H1 (cell line): ENCODE measurements around the gene OR52N2. TPM values are rescaled to one million over a fixed set of nuclear protein-coding genes. Genes with fewer than 3 reads are reported as not detected.

ENCODE experiments used
- CTCF ChIA-PET: fragments of 300-600 bp; sonication (Branson Sonifier 250); formaldehyde crosslinking; loops from one replicate; lab custom pipeline; 2021; ENCODE audit not compliant: partially characterized antibody; lab: Charles Lee
- POLR2A ChIA-PET: fragments of 300-600 bp; sonication (Branson Sonifier 250); formaldehyde crosslinking; loops from one replicate; lab custom pipeline; 2021; ENCODE audit warnings: inconsistent platforms; ENCODE audit not compliant: partially characterized antibody; lab: Charles Lee
- DNase-seq, 2 experiments: peaks; one replicate each; pipeline versions ENCODE4 v3.0.0 to v3.0.0-alpha.2; 2010 to 2022; ENCODE audit warnings: low spot score in 2 of 2, low read depth in 1 of 2, mixed read lengths in 1 of 2
- FAIRE-seq: peaks from 2 replicates; lab custom pipeline; 2011; peaks lifted over from hg19 to GRCh38; lab: Jason Lieb, UNC
- H2AFZ ChIP-seq: 2 replicates; pipeline ENCODE4 v1.8.1; 2012; ENCODE audit warnings: low read length, inconsistent platforms
- H2AK5ac ChIP-seq: 2 replicates; pipeline ENCODE4 v1.6.1; 2013; ENCODE audit warnings: low read depth, low read length
- H2BK120ac ChIP-seq: replicated peaks from 2 replicates; pipeline ENCODE3; 2013; ENCODE audit warnings: low read depth, low read length, inconsistent platforms
- H2BK12ac ChIP-seq: 2 replicates; pipeline ENCODE4 v1.6.1; 2013; ENCODE audit warnings: low read depth, low read length
- H2BK15ac ChIP-seq: 2 replicates; pipeline ENCODE4 v1.6.1; 2013; ENCODE audit warnings: low read length
- H2BK20ac ChIP-seq: 2 replicates; pipeline ENCODE4 v1.6.1; 2013; ENCODE audit warnings: low read length
- H2BK5ac ChIP-seq: 2 replicates; pipeline ENCODE4 v1.6.1; 2013; ENCODE audit warnings: low read depth, low read length
- H3K14ac ChIP-seq: 2 replicates; pipeline ENCODE4 v1.6.1; 2013; ENCODE audit warnings: inconsistent platforms; ENCODE audit not compliant: insufficient read length
- H3K18ac ChIP-seq: 2 replicates; pipeline ENCODE4 v1.6.1; 2013; ENCODE audit warnings: low read length; ENCODE audit errors: extremely low read depth
- H3K23ac ChIP-seq: 2 replicates; pipeline ENCODE4 v1.6.1; 2013; ENCODE audit warnings: inconsistent platforms; ENCODE audit not compliant: insufficient read length
- H3K23me2 ChIP-seq: 2 replicates; pipeline ENCODE4 v1.6.1; 2013; ENCODE audit warnings: low read depth, low read length
- H3K27ac ChIP-seq: 2 replicates; pipeline ENCODE4 v1.6.1; 2011; ENCODE audit warnings: low read depth, low read length, inconsistent platforms
- H3K27me3 ChIP-seq, 4 experiments: replicated peaks in 1 of 4; 1 replicate in 1 of 4; 2 replicates in 3 of 4; pipeline versions ENCODE4 v1.6.1 to v1.8.1; 2011 to 2013; ENCODE audit warnings: low read length in 3 of 4, mild to moderate bottlenecking in 3 of 4, inconsistent platforms in 2 of 4, mixed read lengths in 2 of 4, moderate library complexity in 1 of 4; ENCODE audit not compliant: control insufficient read depth in 3 of 4, insufficient read depth in 3 of 4; ENCODE audit errors: extremely low read depth in 1 of 4
- H3K36me3 ChIP-seq, 4 experiments: 2 replicates each; pipeline versions ENCODE4 v1.6.1 to v1.8.1; 2011 to 2013; ENCODE audit warnings: mild to moderate bottlenecking in 4 of 4, low read length in 3 of 4, moderate library complexity in 2 of 4, control low read depth in 1 of 4, inconsistent platforms in 1 of 4; ENCODE audit not compliant: insufficient read depth in 4 of 4, control insufficient read depth in 2 of 4
- H3K4ac ChIP-seq: replicated peaks from 2 replicates; pipeline ENCODE3; 2013; ENCODE audit warnings: low read length, low read depth, mixed read lengths, inconsistent platforms; ENCODE audit not compliant: insufficient read length
- H3K4me1 ChIP-seq, 4 experiments: replicated peaks in 1 of 4; 1 replicate in 1 of 4; 2 replicates in 3 of 4; pipeline versions ENCODE4 v1.6.1 to v1.8.1; 2011 to 2013; ENCODE audit warnings: low read length in 3 of 4, inconsistent platforms in 2 of 4, mixed read lengths in 1 of 4; ENCODE audit not compliant: insufficient read depth in 4 of 4, control insufficient read depth in 3 of 4
- H3K4me2 ChIP-seq, 2 experiments: 2 replicates each; pipeline versions ENCODE4 v1.6.1 to v1.8.1; 2011 to 2013; ENCODE audit warnings: low read depth in 2 of 2, low read length in 2 of 2, control low read depth in 1 of 2, inconsistent platforms in 1 of 2, mild to moderate bottlenecking in 1 of 2; ENCODE audit not compliant: insufficient read depth in 1 of 2
- H3K4me3 ChIP-seq, 4 experiments: fragments of 200-600, 300-600 bp in 1 of 4; sonication (generic), shearing (Covaris generic), sonication (Bioruptor Twin) in 1 of 4; 2 replicates each; pipeline versions ENCODE4 v1.5.1 to v1.8.1; 2011 to 2016; ENCODE audit warnings: low read length in 4 of 4, low read depth in 3 of 4, control low read depth in 2 of 4, inconsistent platforms in 2 of 4, mild to moderate bottlenecking in 2 of 4, mixed read lengths in 1 of 4, moderate library complexity in 1 of 4; ENCODE audit not compliant: insufficient read depth in 2 of 4; ENCODE audit errors: extremely low read depth in 1 of 4
- H3K56ac ChIP-seq: replicated peaks from 2 replicates; pipeline ENCODE3; 2013; ENCODE audit warnings: low read depth, mild to moderate bottlenecking, mixed read lengths, low read length, inconsistent platforms; ENCODE audit not compliant: insufficient read length
- H3K79me1 ChIP-seq: 2 replicates; pipeline ENCODE4 v1.6.1; 2013; ENCODE audit warnings: low read depth, low read length, control low read depth
- H3K79me2 ChIP-seq, 2 experiments: 2 replicates each; pipeline versions ENCODE4 v1.6.1 to v1.8.1; 2012 to 2013; ENCODE audit warnings: low read length in 2 of 2, mild to moderate bottlenecking in 2 of 2, inconsistent platforms in 1 of 2; ENCODE audit not compliant: insufficient read depth in 2 of 2, control insufficient read depth in 1 of 2
- H3K9ac ChIP-seq, 4 experiments: replicated peaks in 1 of 4; 1 replicate in 1 of 4; 2 replicates in 3 of 4; pipeline versions ENCODE4 v1.6.1 to v1.8.1; 2011 to 2013; ENCODE audit warnings: low read depth in 3 of 4, low read length in 3 of 4, control low read depth in 2 of 4, mild to moderate bottlenecking in 2 of 4, moderate library complexity in 2 of 4, inconsistent platforms in 1 of 4; ENCODE audit errors: extremely low read depth in 1 of 4
- H3K9me3 ChIP-seq, 2 experiments: 2 replicates each; pipeline versions ENCODE4 v1.6.1 to v1.8.1; 2012 to 2013; ENCODE audit warnings: mild to moderate bottlenecking in 2 of 2, moderate library complexity in 2 of 2, control low read depth in 1 of 2, inconsistent platforms in 1 of 2, low read depth in 1 of 2, low read length in 1 of 2, mixed read lengths in 1 of 2; ENCODE audit not compliant: insufficient read depth in 2 of 2
- H4K20me1 ChIP-seq, 2 experiments: replicated peaks in 1 of 2; 2 replicates each; pipeline versions ENCODE3 to v1.8.1; 2011 to 2013; ENCODE audit warnings: inconsistent platforms in 2 of 2, low read length in 2 of 2, mild to moderate bottlenecking in 1 of 2; ENCODE audit not compliant: insufficient read depth in 2 of 2, control insufficient read depth in 1 of 2
- H4K5ac ChIP-seq: 2 replicates; pipeline ENCODE4 v1.6.1; 2013; ENCODE audit warnings: low read length, low read depth, mixed read lengths, inconsistent platforms; ENCODE audit not compliant: insufficient read length
- H4K8ac ChIP-seq: 2 replicates; pipeline ENCODE4 v1.8.0; 2013; ENCODE audit warnings: mild to moderate bottlenecking, moderate library complexity, low read length, inconsistent platforms; ENCODE audit not compliant: insufficient read depth; ENCODE audit errors: extremely low read depth
- H4K91ac ChIP-seq: replicated peaks from 2 replicates; pipeline ENCODE3; 2013; ENCODE audit warnings: low read length, mixed read lengths, inconsistent platforms; ENCODE audit not compliant: insufficient read length
- ATF3 ChIP-seq: IDR thresholded peaks from 2 replicates; pipeline ENCODE4 v1.6.1; 2011; ENCODE audit warnings: low read depth, mild to moderate bottlenecking, low read length; ENCODE audit not compliant: insufficient read depth
- CBX5 ChIP-seq: fragments of 300-800, 300-1000 bp; sonication (generic); IDR thresholded peaks from 2 replicates; pipeline ENCODE4 v1.7.1; 2016; ENCODE audit warnings: antibody characterized with exemption, low read length, low read depth
- CEBPB ChIP-seq: IDR thresholded peaks from 2 replicates; pipeline ENCODE4 v1.6.1; 2012; ENCODE audit warnings: low read depth, low read length
- FOSL1 ChIP-seq: IDR thresholded peaks from 2 replicates; pipeline ENCODE4 v1.6.1; 2011; ENCODE audit warnings: mild to moderate bottlenecking, low read depth, low read length, moderate library complexity; ENCODE audit not compliant: insufficient read depth
- GABPA ChIP-seq: IDR thresholded peaks from 2 replicates; pipeline ENCODE4 v1.6.1; 2011; ENCODE audit warnings: mild to moderate bottlenecking, low read length, moderate library complexity, borderline replicate concordance; ENCODE audit not compliant: insufficient read depth
- MAFK ChIP-seq: IDR thresholded peaks from 2 replicates; pipeline ENCODE4 v1.6.1; 2012; ENCODE audit warnings: low read depth, mild to moderate bottlenecking, improper control_type of control experiment, low read length
- POU5F1 ChIP-seq: IDR thresholded peaks from 2 replicates; pipeline ENCODE4 v1.6.1; 2011; ENCODE audit warnings: low read depth, mild to moderate bottlenecking, low read length, moderate library complexity
- RFX5 ChIP-seq: IDR thresholded peaks from 2 replicates; pipeline ENCODE4 v1.6.1; 2011; ENCODE audit warnings: low read depth, low read length, improper control_type of control experiment, borderline replicate concordance
- SAP30 ChIP-seq: fragments of 300-600 bp; sonication (generic); IDR thresholded peaks from 2 replicates; pipeline ENCODE4 v1.7.1; 2012; ENCODE audit warnings: low read length, moderate library complexity, mild to moderate bottlenecking, inconsistent platforms; ENCODE audit not compliant: insufficient read depth, insufficient replicate concordance
- SIN3A ChIP-seq, 2 experiments: IDR thresholded peaks in 1 of 2; conservative IDR thresholded peaks in 1 of 2; 2 replicates each; pipeline ENCODE4 v1.6.1; 2011 to 2012; ENCODE audit warnings: low read length in 2 of 2, improper control_type of control experiment in 1 of 2, low read depth in 1 of 2, mild to moderate bottlenecking in 1 of 2
- SP1 ChIP-seq: IDR thresholded peaks from 2 replicates; pipeline ENCODE4 v1.6.1; 2011; ENCODE audit warnings: low read depth, low read length
- TAF1 ChIP-seq: IDR thresholded peaks from 2 replicates; pipeline ENCODE4 v1.6.1; 2011; ENCODE audit warnings: mild to moderate bottlenecking, low read depth, low read length
- TAF7 ChIP-seq: optimal IDR thresholded peaks from 2 replicates; pipeline ENCODE3; 2011; ENCODE audit warnings: low read depth, mild to moderate bottlenecking, inconsistent platforms, low read length, moderate library complexity, borderline replicate concordance
- TEAD4 ChIP-seq: IDR thresholded peaks from 2 replicates; pipeline ENCODE4 v1.6.1; 2012; ENCODE audit warnings: low read depth, low read length, inconsistent platforms, mixed read lengths
- WGBS, 2 experiments: shearing (Covaris generic) in 1 of 2; methylation state at CpG; one replicate each; pipeline versions ENCODE4 v1.1.6 to v1.1.7; 2013 to 2015; ENCODE audit warnings: low lambda C conversion rate in 2 of 2, mixed read lengths in 2 of 2, inconsistent platforms in 1 of 2, low coverage in 1 of 2, missing lambda C conversion rate in 1 of 2; ENCODE audit not compliant: insufficient replicate concordance in 2 of 2, insufficient coverage in 1 of 2, insufficient read length in 1 of 2; ENCODE audit errors: extremely low coverage in 1 of 2, missing lambda C conversion rate in 1 of 2; 5-methylcytosine and 5-hydroxymethylcytosine counted together
- polyA plus RNA-seq, 7 experiments: library from polyadenylated mRNA; depleted of rRNA in 3 of 7; stranded (reverse) in 5 of 7; unstranded in 2 of 7; fragments of >200 nt in 5 of 7; fragments of 200-250 nt in 2 of 7; gene quantifications; 1 replicate in 5 of 7; 2 replicates in 1 of 7; 4 replicates in 1 of 7; pipeline versions ENCODE4 v1.2.1 to v1.2.3, GENCODE V29; 2011 to 2013; ENCODE audit warnings: missing spikeins in 2 of 7, mixed read lengths in 2 of 7
- total RNA-seq: library from RNA; stranded (reverse); fragmentation: NEBNext Ultra II Directional; extraction: Animal tissue kit (Norgen Biotek cat#: 25700); gene quantifications from 2 replicates; pipeline ENCODE4 v1.2.1, GENCODE V29; 2021

Gene OR52N2
- total and polyA plus RNA-seq, 2 of the 8 experiments (the other 6 are each of a cell fraction or from before 2014, with no cell fraction given) = 0.39 to 4.8 TPM

- H2BK15ac ChIP-seq = no peak within 1 kb of the TSS
- H3K56ac ChIP-seq = no peak within 1 kb of the TSS
Measured at GRCh38 chr11:5857590-5857989, 48.9 kb downstream of the OR52N2 start, which contains the start of gene OR52E8. Gene OR52E8 (minus strand): TSS chr11:5857690. CDS start chr11:5857690, 0 bp downstream.

More at GRCh38 chr11:5857590-5857989, 48.9 kb downstream of the OR52N2 start, which contains the start of gene OR52E8:
- H2BK5ac ChIP-seq = no peak within 1 kb of the TSS
- H3K4me3 ChIP-seq = no peak within 1 kb of the TSS
- no peaks in the 10 kb centered on the region for H3K36me3 ChIP-seq
- no peak within 1 kb of the TSS for H2BK120ac ChIP-seq
- H3K4me2 ChIP-seq = no peak within 1 kb of the TSS
- no peaks in the 10 kb centered on the region for H3K79me1 ChIP-seq
- no peak within 1 kb of the TSS for H2AFZ ChIP-seq
- H3K23me2 ChIP-seq = no peaks in the 10 kb centered on the region; the same call in 1 of the 2 replicates
- TF ChIP-seq SIN3A (conservative IDR thresholded peaks at IDR 0.05 in 1 of 2, IDR thresholded peaks at IDR 0.05 in 1 of 2; ENCODE audit: low read depth in 1 of 2, low read length in 2 of 2) (no peak), GABPA (no peak), RFX5 (no peak), CBX5 (no peak), CEBPB (no peak), TAF7 (no peak), SAP30 (no peak), FOSL1 (no peak), MAFK (no peak), TEAD4 (no peak), TAF1 (no peak), ATF3 (no peak), SP1 (no peak), POU5F1 (no peak)
- TF ChIP-seq, all 59 proteins: peak for 0
- CTCF ChIA-PET = no interaction called here
- Histone ChIP-seq H3K23ac (no peak within 1 kb of the TSS), H2AK5ac (no peak within 1 kb of the TSS), H3K27ac (no peak within 1 kb of the TSS), H4K91ac (no peak within 1 kb of the TSS), H3K79me2 (no peaks in the 10 kb centered on the region), H2BK20ac (no peak within 1 kb of the TSS), H3K27me3 (no peaks in the 10 kb centered on the region), H3K4ac (no peak within 1 kb of the TSS), H4K5ac (no peak within 1 kb of the TSS), H3K9ac (no peak within 1 kb of the TSS), H3K4me1 (no peaks in the 10 kb centered on the region), H2BK12ac (no peak within 1 kb of the TSS), H4K8ac (no peak within 1 kb of the TSS), H3K14ac (no peak within 1 kb of the TSS), H3K18ac (no peak within 1 kb of the TSS), H4K20me1 (no peaks in the 10 kb centered on the region), H3K9me3 (peaks cover 0 to 1% of the 10 kb centered on the region in 2 experiments; a peak in 1 of 4 replicates)
- WGBS, 2 experiments = 90% methylated on average over 3 of the region's 3 CpGs; no CpG with 5 or more reads in 1 of the 2 experiments
- FAIRE-seq (no peak), DNase-seq (no peak)
- POLR2A ChIA-PET = no interaction called here
